GM12872 (cell line): ENCODE results near the gene GNG11.

ENCODE experiments used
- TF ChIP-seq, protein P1 (sequence below): IDR thresholded peaks from 3 replicates; pipeline ENCODE4 v1.5.1; 2011; ENCODE audit warnings: low read depth, mild to moderate bottlenecking, low read length, moderate library complexity; ENCODE audit not compliant: insufficient read depth

The GNG11 gene

DNA sequence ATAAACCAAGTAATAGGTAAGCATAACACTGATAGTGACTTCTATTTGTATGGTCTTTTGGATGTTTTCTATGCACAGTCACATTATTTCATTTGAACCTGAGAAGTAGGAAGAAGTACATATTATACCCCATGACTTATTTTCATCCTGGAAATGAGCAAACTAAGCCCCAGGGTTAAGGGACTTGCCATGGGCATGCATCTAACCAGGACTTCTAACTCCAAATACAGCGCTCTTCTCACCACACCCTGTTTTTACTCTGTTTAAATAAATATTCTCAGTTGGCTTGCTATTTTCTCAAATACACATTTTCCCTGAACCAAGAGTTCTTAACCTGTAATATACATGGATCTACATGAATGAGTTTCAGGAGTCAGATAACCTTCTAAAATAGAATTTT is 16.3 kb downstream of the GNG11 start:
- TF ChIP-seq, protein P1, sequence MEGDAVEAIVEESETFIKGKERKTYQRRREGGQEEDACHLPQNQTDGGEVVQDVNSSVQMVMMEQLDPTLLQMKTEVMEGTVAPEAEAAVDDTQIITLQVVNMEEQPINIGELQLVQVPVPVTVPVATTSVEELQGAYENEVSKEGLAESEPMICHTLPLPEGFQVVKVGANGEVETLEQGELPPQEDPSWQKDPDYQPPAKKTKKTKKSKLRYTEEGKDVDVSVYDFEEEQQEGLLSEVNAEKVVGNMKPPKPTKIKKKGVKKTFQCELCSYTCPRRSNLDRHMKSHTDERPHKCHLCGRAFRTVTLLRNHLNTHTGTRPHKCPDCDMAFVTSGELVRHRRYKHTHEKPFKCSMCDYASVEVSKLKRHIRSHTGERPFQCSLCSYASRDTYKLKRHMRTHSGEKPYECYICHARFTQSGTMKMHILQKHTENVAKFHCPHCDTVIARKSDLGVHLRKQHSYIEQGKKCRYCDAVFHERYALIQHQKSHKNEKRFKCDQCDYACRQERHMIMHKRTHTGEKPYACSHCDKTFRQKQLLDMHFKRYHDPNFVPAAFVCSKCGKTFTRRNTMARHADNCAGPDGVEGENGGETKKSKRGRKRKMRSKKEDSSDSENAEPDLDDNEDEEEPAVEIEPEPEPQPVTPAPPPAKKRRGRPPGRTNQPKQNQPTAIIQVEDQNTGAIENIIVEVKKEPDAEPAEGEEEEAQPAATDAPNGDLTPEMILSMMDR, result no peak

DNA sequence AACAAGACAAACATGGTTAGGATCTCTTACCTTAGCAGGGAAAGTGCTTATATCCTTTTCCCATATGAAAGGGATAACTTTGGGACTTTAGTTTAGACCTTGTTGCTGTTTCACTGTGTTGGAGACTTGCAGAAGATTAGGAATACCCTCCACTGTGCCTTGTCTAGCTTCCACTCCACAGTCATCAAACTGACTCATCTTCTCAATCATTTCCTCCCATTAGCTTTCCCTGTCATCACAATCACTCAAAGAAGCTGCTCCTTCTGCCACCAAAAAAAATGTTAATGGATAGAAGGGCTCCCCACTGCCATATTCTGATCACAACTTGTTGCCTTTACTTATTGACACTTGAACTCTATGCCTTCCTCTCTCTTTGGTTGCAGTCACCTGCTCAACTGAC is 16.8 kb downstream of the GNG11 start:
- TF ChIP-seq, protein P1, result no peak

DNA sequence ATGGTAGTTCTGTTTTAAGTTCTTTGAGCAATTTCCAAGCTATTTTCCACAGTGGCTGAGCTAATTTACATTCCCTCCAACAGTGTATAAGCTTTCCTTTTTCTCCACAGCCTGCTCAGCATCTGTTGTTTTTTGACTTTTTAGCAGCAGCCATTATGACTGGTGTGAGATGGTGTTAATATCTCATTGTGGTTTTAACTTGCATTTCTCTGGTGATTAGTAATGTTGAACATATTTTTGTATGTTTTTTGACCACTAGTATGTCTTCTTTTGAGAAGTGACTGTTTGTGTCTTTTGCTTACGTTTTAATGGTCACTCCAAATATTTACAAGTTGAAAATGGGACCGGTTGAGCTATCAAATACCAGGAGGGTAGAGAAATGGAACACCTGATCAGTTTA is 20.4 kb downstream of the GNG11 start:
- TF ChIP-seq, protein P1, result no peak

DNA sequence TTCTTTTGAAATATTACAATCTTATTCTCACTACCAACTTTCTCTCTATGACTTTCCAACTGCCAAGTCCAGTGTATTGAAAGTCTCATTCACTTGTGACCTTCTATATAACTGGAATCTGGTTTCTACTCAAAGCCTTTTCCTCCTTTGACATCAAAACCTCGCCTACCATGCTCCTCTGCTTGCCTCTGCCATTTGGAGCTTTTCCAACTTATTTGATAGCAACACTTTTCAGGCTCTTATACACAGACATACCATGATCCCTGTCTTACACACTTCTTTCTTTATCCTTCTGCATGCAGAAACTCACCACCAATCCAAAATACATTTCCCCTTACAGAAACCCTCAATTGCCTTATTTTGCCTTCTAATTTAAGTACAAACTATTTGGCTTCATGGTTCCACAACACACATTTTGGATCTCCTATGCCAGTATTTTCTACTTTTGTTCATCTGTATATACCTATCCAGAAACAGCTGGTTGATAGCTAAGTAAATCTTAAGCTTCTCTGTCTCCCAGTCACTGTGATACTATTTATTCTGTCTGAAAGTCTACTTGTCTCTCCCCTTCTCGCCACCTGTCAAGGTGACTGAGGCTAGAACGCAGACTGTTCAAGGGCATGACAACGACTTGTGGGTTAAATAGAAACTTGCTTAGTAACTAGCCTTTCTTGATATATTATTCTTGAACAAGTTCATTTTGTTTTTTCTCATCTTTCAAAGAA is 22.4 kb downstream of the GNG11 start:
- TF ChIP-seq, protein P1, result no peak

DNA sequence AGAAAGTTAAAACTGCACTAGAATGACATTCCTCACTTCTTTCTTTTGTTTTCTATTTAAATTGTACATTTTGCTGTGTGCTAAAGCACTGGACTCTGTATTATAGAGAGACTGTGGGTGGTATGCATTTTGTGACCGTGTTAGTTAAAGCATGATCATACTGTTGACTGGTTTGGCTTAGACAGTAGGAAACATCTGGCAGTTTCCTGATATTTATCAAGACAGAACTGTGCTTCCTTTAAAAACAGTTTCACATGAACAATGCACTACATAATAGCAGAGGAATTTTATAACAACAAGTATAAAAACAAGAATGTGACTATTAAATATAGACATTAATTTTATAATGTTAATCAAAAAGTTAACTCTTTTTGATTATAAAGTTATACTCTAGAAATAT is 23.1 kb downstream of the GNG11 start:
- TF ChIP-seq, protein P1, result no peak

DNA sequence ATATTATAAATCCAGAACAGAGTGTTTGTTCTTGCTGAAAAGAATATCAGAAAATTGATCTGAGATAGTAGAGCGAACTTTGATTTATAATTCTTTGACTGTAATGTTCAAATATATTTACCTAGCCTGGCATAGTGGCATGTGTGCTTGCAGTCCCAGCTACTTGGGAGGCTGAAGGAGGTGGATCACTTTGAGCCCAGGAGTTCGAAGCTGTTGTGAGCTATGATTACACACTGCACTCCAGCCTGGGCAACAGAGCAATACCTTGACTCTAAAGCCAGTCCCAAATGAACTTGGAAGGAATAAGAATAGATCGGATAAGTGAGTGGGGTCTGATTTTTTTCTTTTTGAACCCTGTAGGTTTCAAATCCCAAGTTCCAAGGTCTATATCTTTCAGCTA is 23.5 kb downstream of the GNG11 start:
- TF ChIP-seq, protein P1, result no peak

DNA sequence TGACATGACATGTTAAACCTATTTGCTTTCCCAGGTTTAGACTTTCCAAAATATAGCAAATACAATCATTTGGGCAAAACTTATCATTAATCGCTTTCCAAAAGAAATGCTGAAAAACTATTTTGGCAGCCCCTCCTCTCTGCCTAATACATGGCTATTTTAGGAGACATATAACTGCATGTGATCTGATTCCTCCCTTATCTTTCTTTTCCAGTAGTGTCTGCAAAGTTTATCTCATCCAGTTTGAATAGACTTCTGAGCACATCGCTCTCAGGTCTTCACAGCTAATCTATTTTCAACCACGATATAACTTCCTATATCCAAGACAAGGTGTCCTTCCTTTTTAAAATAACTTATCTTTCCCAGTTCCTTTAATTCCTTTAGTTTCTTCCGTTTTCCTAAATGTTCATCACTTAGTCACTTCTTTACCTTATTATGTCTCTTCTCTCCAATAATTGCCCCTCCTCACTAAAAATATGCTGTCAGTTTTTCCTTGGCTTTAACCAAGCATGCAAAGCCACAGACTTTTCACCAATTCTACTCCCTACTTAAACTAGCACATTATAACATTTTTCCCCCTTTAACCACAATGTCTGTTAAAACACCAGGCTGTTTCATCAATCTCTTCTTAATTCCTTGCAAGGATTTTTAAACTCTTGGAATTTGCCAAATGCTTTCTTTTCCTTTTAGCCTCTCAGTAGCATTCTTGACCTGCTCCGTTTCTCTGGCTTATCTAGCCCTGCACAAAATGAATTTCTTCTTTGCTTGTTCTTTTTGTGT is 24.4 kb downstream of the GNG11 start:
- TF ChIP-seq, protein P1, result no peak
